ENCODE results near the gene FBXL20. TPM values are rescaled to one million over a fixed set of nuclear protein-coding genes. Genes with fewer than 3 reads are reported as not detected.

The FBXL20 gene
- total and polyA plus RNA-seq, 10 of the 15 experiments (the other 5 are each of a cell fraction or from before 2014, with no cell fraction given), result 1.2 to 8.3 (median 4.4) TPM

- TF ChIP-seq ATF2 (IDR thresholded peaks at IDR 0.05; ENCODE audit: low read length) (no peak), RFX5 (IDR thresholded peaks at IDR 0.05; ENCODE audit: low read depth, low read length) (no peak), SUPT20H (IDR thresholded peaks at IDR 0.05; ENCODE audit: borderline replicate concordance, control insufficient read depth, low read depth, low read length) (no peak), CHD2 (IDR thresholded peaks at IDR 0.05; ENCODE audit: borderline replicate concordance, low read depth, low read length) (no peak), TARDBP (IDR thresholded peaks at IDR 0.05; ENCODE audit: borderline replicate concordance) (no peak)
Observed at GRCh38 chr17:39352986-39353385, 48.4 kb downstream of the FBXL20 start (continued).

- Histone ChIP-seq H4K20me1 (ENCODE audit: control insufficient read depth, insufficient read depth) (no peaks in the 10 kb centered on the region; the same call in 1 of the 2 replicates), H3K4me1 (ENCODE audit: control insufficient read depth, insufficient read depth, low read length) (no peaks in the 10 kb centered on the region), H2AFZ (ENCODE audit: control insufficient read depth, low read depth, low read length) (no peak overlapping the region), H3K4me2 (ENCODE audit: control insufficient read depth, insufficient read depth) (no peak overlapping the region), H3K27ac (ENCODE audit: control insufficient read depth, insufficient read depth) (no peak overlapping the region), H3K4me3 (no peak overlapping the region), H3K27me3 (replicated peaks in 1 of 2; ENCODE audit: control insufficient read depth in 2 of 2, insufficient read depth in 2 of 2, low read length in 1 of 2) (no peaks in the 10 kb centered on the region), H3K36me3 (ENCODE audit: control insufficient read depth in 2 of 2, insufficient read depth in 2 of 2, low read length in 1 of 2) (no peaks in the 10 kb centered on the region), H3K79me2 (ENCODE audit: control insufficient read depth, insufficient read depth, low read length) (no peaks in the 10 kb centered on the region), H3K9me3 (replicated peaks; ENCODE audit: control insufficient read depth, insufficient read depth, low read length) (no peaks in the 10 kb centered on the region), H3K9ac (ENCODE audit: control insufficient read depth, insufficient read depth, low read length) (no peak overlapping the region)
- POLR2A ChIA-PET, result interaction anchor here (0.5 to 1.0 kb wide), 2 partner anchors 49 to 66 kb away, joined by 5 to 6 read pairs; partner anchors contain the start of gene FBXL20
- no TSS peak for BruUV-seq (replicated peaks)
- TF ChIP-seq TARDBP (IDR thresholded peaks at IDR 0.05; ENCODE audit: borderline replicate concordance), result no peak
- TF ChIP-seq POLR2AphosphoS2 (IDR thresholded peaks at IDR 0.05; ENCODE audit: low read depth, low read length), result no peak
- TF ChIP-seq RCOR1 (conservative IDR thresholded peaks at IDR 0.05; ENCODE audit: low read depth, low read length), result no peak
- no peak for TF ChIP-seq MYB (IDR thresholded peaks at IDR 0.05; ENCODE audit: borderline replicate concordance, low read depth, low read length)
- TF ChIP-seq SMC3 (IDR thresholded peaks at IDR 0.05; ENCODE audit: borderline replicate concordance, low read length), result no peak
- TF ChIP-seq SIX5 (IDR thresholded peaks at IDR 0.05; ENCODE audit: low read depth, low read length, severe bottlenecking), result no peak
- no peak for TF ChIP-seq TBL1XR1 (IDR thresholded peaks at IDR 0.05; ENCODE audit: low read depth, low read length)
- TF ChIP-seq E2F8 (IDR thresholded peaks at IDR 0.05; ENCODE audit: low read depth, partially characterized antibody), result no peak
- TF ChIP-seq HDAC6 (IDR thresholded peaks at IDR 0.05; ENCODE audit: unreplicated experiment), result no peak
- TF ChIP-seq CBFB (IDR thresholded peaks at IDR 0.05; ENCODE audit: low read depth), result no peak
- TF ChIP-seq BCL11A (IDR thresholded peaks at IDR 0.05; ENCODE audit: low read depth, low read length), result no peak
- TF ChIP-seq PAX5 (IDR thresholded peaks at IDR 0.05; ENCODE audit: borderline replicate concordance, low read depth, low read length), result no peak
- CTCF ChIA-PET, result interaction anchor here (0.6 to 1.5 kb wide), 6 partner anchors 24 to 674 kb away, joined by 3 to 5 read pairs (median 4); no protein-coding TSS in a partner anchor
- FAIRE-seq, result no peak
- no peak for ATAC-seq
- in situ Hi-C loops (cut with MboI), result no loop called here
- intact Hi-C loops (cut with micrococcal nuclease; ENCODE audit: unreplicated experiment), result no loop called here
- SMC1A ChIA-PET (ENCODE audit: uncharacterized antibody, unreplicated experiment), result interaction anchor here (1.1 kb wide), 1 partner anchor 108 kb away, joined by 4 read pairs; no protein-coding TSS in a partner anchor
- RAD21 ChIA-PET (ENCODE audit: unreplicated experiment), result interaction anchor here (0.7 to 1.3 kb wide), 2 partner anchors 108 to 369 kb away, joined by 3 read pairs; no protein-coding TSS in a partner anchor
- 93% methylated on average over 3 of the region's 4 CpGs for WGBS (ENCODE audit: insufficient coverage, insufficient replicate concordance, low lambda C conversion rate, missing lambda C conversion rate)
- no peak for DNase-seq (ENCODE audit: low read depth, low spot score)
Observed at GRCh38 chr17:39352511-39352910, 48.9 kb downstream of the FBXL20 start.

Measured in GM12878 (cell line).